Stimulated activated CD4-positive, alpha-beta T cell treated with anti-CD3 and anti-CD28 coated beads, TNF-alpha, amount 100 ng/mL, for 4 hours (primary cell): Measurements from ENCODE around the gene RPS3.

Source experiments
- DNase-seq, 3 experiments: peaks; one replicate each; pipeline ENCODE4 v3.0.0-alpha.2; 2020; ENCODE audit warnings: low read depth in 3 of 3

RPS3 gene

DNA sequence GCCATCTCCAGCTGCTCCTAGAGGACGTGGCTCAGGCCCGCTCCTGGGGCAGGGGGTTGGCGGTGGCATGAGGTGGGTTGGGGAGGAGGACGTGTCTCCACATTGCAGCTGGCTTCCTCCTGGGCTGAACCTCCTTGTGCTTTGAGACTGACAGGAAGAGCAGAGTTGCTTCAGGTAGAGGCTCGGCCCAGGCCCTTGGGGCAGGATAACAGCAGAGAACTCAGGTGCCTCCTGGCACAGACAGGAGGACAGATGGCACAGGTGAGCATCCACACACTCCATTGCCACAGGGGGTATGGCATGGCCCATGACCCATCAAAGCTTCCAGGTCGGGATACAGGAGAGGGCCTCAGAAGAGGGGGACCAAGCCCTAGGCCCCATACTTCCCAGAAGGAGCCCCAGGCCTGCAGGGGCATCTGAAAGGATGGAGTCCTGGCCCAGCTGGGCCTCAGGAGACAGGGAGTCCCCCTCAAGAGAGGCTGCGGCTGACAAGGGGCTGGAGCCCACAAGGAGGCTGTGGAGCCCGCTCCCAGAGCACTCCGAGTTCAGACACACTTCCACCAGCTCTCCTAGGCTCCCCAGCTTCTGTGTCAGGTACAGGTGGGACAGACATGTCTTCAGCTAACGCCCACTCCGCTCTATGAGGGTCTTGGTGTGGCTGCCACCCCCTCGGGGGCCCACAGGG, 35.7 kb downstream of the RPS3 start:
- DNase-seq = no peak

DNA sequence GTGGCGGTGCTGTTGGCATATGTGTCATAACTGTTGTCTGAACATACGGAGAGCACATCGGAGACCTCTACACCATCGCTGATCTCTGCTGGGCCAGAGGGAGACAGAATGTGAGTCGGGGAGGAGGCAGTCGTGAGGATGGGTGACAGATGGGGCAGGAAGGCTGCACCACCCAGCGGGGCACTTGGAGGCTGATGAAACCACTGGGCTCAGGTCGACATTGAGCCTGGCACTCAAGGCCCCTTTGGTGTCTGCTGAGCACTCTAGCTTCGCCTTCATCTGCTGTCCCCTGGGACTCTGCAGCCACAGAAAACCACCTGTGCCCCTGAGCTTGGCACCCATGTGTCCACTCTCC, 36.2 kb downstream of the RPS3 start:
- DNase-seq = no peak

- no peak for DNase-seq
Observed at GRCh38 chr11:75436806-75437205, 37.5 kb downstream of the RPS3 start.

- DNase-seq = no peak
Observed at GRCh38 chr11:75437966-75438659, 38.8 kb downstream of the RPS3 start.

- DNase-seq = no peak
Observed at GRCh38 chr11:75439026-75439425, 39.7 kb downstream of the RPS3 start.

- no peak for DNase-seq
Observed at GRCh38 chr11:75439495-75440120, 40.3 kb downstream of the RPS3 start.

- no peak for DNase-seq
Observed at GRCh38 chr11:75440960-75441803, 41.9 kb downstream of the RPS3 start.

DNA sequence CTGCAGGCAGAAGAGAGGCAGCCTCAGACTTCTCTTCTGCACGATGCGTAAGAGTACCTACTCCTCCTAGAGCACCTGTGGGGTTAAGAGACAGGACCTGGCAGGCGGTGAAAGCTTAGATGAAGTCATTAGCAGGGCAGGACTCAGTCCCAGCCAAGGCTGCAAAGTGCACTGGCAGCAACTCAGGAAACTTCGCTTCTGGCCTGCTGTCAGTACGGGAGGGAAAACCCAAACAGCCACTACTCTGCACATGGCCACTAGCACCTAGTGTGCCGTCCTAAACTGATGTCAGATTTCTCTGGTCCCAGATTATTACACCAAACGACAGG, 42.5 kb downstream of the RPS3 start:
- DNase-seq = no peak

DNA sequence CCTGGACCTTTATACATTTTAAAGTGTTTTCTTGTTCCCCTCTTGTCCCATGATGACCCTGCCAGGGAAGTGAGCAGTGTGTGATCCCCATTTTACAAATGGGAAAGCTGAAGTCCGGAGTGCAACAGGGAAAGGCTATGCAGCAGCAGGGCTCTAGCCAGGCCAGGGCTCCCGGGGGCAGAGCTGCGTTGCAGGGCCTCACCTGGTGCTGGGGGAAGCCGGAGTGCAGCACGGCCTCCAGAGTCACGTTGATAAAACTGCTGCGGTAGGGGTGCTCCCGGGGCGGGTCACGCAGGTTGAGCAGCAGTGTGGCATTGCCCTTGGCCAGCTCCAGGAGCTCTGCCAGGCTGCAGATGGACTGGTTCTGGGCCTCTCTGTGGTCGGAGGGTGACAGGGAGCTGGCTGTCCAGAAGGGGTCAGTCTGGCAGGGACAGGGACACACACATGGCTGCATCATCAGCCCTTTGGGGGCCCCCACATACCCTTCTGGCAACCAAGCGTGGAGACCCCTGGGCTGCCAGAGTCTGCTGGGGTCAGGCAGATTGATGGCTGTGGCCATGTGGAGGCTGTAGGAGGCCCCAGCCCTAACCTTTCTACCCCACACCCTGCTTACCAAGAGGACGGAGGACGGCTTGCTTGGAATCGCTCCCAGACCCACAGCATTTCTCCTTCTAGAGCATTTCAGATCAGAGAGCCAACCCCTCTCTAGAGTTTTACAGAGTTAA, 43.0 kb downstream of the RPS3 start:
- DNase-seq = no peak

DNA sequence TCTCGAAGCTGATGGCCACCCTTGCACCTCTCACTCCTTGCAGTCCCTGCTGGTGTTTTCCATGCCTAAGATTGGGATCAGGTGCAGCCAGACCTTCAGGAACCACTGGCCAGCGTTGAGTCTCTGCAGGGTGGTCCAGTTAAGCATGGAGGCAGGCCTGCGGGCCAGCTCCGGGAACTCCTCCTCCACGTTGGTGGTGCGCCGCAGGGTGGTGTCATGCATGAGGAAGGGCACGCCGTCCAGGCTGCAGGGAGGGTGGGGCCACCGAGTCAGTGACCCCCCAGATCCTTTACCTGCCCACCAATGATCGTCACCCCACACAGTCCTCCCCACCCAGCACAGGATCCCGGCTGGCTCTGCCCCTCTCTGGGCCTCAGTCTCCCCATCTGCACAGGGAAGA, 43.7 kb downstream of the RPS3 start:
- DNase-seq = no peak

GRCh38 chr11:75445315-75445953, 46.1 kb downstream of the RPS3 start:
- DNase-seq = peak; percentile 42 to 53 (median 52)

DNA sequence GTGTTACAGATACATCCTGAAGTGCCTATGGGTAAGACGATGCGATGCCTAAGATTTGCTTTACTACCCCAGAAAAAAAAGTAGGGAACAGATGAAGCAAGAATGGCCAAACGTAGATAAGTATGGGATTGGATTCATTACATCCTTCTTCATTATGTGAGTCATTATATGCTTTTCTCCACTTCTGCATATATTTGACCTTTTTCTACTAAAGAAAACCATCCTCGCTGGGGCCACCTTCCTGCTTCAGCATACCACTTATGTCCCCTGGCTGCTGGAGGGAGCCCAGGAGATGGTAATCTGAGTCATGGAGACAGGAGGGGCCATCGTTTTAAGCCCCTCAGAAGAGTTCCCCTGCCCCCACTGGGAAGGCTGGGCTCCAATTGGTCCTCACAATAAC, 48.1 kb downstream of the RPS3 start:
- DNase-seq = no peak

DNA sequence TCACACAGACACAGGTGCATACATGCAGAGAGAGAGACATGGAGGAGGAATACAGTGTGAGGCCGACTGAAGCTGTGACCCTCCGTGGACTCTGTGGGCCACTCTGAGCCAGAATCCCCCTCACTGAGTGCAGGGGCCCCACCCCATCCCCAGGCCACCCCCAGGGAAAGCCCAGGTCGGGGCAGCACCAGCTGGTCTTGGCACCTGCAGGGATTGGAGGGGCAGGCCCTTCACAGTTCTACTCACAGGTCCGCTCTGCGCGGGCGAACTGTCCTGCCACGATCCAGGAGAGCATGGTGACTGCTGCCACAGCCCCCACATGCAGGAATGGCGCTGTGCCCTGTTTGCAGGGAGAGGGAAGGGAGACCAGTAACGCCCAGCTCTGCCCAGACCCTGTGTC, 50.0 kb downstream of the RPS3 start:
- no peak for DNase-seq

DNA sequence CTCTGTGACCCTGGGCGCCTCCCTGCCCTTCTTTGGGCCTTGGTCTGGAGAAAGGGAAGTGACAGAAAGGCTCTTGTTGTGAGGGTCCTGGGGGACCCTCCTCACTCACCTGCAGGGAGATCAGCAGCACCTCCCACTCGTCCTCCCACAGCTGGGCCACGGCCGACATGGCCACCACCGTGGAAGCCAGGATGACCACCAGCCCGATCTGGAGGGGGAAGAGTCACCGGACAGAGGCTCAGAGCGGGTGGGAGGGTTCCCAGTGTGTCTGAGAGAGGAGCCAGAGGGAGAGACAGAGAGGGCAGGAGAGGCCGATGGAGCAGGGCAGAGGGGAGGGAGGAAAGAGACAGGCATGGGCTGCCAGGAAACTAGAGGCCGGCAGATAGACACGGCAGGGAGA, 50.5 kb downstream of the RPS3 start:
- DNase-seq = no peak

GRCh38 chr11:75450236-75450635, 50.9 kb downstream of the RPS3 start:
- no peak for DNase-seq

DNA sequence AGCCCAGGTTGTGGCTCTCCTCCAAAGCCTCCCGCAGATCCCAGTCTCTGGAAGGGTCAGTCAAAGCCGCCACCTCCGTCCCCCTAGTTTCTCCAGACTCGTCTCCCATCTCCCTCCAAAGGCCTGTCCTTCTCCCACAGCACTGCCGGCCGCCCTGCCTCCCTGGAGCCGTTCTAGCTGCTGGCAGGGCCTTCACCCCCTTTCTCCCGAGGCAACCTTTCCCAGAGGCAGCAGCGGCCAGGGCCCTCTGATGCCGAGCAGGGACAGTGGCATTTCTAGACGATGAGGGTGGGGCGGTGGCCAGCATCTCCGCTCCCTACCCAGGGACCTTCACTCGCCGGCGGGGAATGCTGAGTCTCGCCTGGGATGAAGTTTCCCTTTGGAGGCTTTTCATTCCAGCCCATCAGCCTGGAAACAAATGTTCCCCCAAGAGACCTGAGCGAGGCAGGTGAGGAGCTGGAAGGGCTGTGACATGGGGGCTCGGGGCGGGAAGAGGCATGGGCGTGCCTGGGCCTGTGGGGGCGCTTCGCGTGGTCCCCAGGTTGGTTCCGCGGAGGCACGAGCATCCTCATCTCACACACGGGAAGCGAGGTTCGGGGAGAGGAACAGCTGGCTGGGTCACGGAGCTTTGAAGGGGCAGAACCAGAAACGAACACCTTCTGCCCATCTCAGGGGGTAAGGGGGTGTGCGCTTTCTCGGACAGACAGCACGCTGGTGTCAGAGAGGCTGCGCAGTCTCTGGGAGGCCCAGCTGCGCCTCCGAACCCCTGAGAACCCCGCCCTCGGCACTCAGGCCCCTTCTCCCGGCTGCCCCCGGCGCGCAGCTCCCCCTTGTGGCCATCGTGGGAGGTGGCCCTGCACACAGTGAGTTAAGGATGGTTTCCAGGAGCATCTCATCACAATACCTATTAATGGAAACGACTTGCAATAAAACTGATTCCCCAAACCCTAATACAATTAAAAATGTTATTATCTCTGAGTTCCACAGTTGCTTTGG, 51.8 kb downstream of the RPS3 start:
- no peak for DNase-seq

- DNase-seq = no peak
Observed at GRCh38 chr11:75453916-75454655, 54.8 kb downstream of the RPS3 start.

DNA sequence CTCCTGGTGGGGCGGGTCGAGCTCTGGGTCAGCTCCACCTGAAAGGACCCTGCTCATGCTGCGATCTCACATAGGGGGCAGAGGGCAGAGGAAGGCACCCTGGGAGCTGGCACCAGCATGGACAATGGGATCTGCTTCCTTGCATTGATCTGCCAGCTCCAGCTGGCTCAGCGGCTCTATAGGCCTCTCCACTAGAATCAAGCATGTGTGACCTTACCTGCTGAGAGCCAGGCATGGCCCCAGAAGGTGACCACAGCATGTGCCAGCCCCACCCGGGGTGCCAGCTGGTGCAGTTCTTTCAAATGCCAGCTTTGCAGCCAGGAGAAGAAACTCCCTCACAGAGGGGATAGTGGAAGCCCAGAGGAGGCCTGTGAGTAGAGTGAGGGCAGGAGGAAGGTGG, 55.7 kb downstream of the RPS3 start:
- no peak for DNase-seq
